HEK293T (cell line): Measurements from ENCODE around the gene C5orf22.
"Not testable (repeated sequence)": the region's sequence is repeated elsewhere in the genome, so short reads cannot be mapped to it uniquely, and the experiment has no call there.

ENCODE experiments used
- CTCF ChIA-PET: fragments of 350-600 bp; formaldehyde crosslinking; extraction: SDS; loops from one replicate; lab custom pipeline; 2021; ENCODE audit warnings: antibody characterized with exemption, inconsistent platforms; lab: Yijun Ruan, JAX
- POLR2A ChIA-PET: fragments of 350-600 bp; formaldehyde crosslinking; extraction: SDS; loops from one replicate; lab custom pipeline; 2020; ENCODE audit warnings: antibody characterized with exemption, inconsistent platforms; lab: Yijun Ruan, JAX
- DNase-seq: peaks from one replicate; pipeline ENCODE4 v3.0.0; 2012; ENCODE audit warnings: mixed read lengths; ENCODE audit errors: extremely low spot score
- ARNT ChIP-seq: fragments of 450-650 bp; IDR thresholded peaks from 2 replicates; pipeline ENCODE4 v1.6.1; 2017; ENCODE audit warnings: mild to moderate bottlenecking
- BHLHE40 ChIP-seq: fragments of 450-650 bp; IDR thresholded peaks from 2 replicates; pipeline ENCODE4 v1.6.1; 2016; ENCODE audit warnings: mild to moderate bottlenecking, moderate library complexity, borderline replicate concordance
- CTBP1 ChIP-seq: fragments of 450-650 bp; IDR thresholded peaks from 2 replicates; pipeline ENCODE4 v1.6.1; 2016; ENCODE audit warnings: borderline replicate concordance
- ELF4 ChIP-seq: fragments of 450-650 bp; IDR thresholded peaks from 2 replicates; pipeline ENCODE4 v1.6.1; 2017; ENCODE audit warnings: antibody characterized with exemption
- FOXA1 ChIP-seq: fragments of 450-650 bp; IDR thresholded peaks from 2 replicates; pipeline ENCODE4 v1.6.1; 2016; ENCODE audit warnings: mild to moderate bottlenecking
- FOXK2 ChIP-seq: fragments of 450-650 bp; IDR thresholded peaks from 2 replicates; pipeline ENCODE4 v1.6.1; 2016; ENCODE audit warnings: mild to moderate bottlenecking
- FOXM1 ChIP-seq: fragments of 450-650 bp; IDR thresholded peaks from 2 replicates; pipeline ENCODE4 v1.6.1; 2017; ENCODE audit warnings: mild to moderate bottlenecking, borderline replicate concordance
- HDGF ChIP-seq: fragments of 450-650 bp; IDR thresholded peaks from 2 replicates; pipeline ENCODE4 v1.6.1; 2017; ENCODE audit warnings: antibody characterized with exemption, borderline replicate concordance
- L3MBTL2 ChIP-seq: fragments of 450-650 bp; conservative IDR thresholded peaks from 2 replicates; pipeline ENCODE4 v1.6.1; 2016; ENCODE audit warnings: mild to moderate bottlenecking
- LEF1 ChIP-seq: fragments of 450-650 bp; IDR thresholded peaks from 2 replicates; pipeline ENCODE4 v1.6.1; 2017; ENCODE audit warnings: mild to moderate bottlenecking, borderline replicate concordance
- NFRKB ChIP-seq: fragments of 450-650 bp; IDR thresholded peaks from 2 replicates; pipeline ENCODE4 v1.6.1; 2016; ENCODE audit warnings: mild to moderate bottlenecking, moderate library complexity
- SP1 ChIP-seq: fragments of 450-650 bp; IDR thresholded peaks from 2 replicates; pipeline ENCODE4 v1.6.1; 2017
- SUZ12 ChIP-seq: fragments of 450-650 bp; IDR thresholded peaks from 2 replicates; pipeline ENCODE4 v1.6.1; 2016; ENCODE audit warnings: mild to moderate bottlenecking
- TARDBP ChIP-seq: fragments of 450-650 bp; IDR thresholded peaks from 2 replicates; pipeline ENCODE4 v1.6.1; 2016
- ZNF384 ChIP-seq: fragments of 450-650 bp; IDR thresholded peaks from 2 replicates; pipeline ENCODE4 v1.6.1; 2016
- TF ChIP-seq, protein P1 (sequence below): fragments of 450-650 bp; IDR thresholded peaks from 2 replicates; pipeline ENCODE4 v1.6.1; 2016

The C5orf22 gene

DNA sequence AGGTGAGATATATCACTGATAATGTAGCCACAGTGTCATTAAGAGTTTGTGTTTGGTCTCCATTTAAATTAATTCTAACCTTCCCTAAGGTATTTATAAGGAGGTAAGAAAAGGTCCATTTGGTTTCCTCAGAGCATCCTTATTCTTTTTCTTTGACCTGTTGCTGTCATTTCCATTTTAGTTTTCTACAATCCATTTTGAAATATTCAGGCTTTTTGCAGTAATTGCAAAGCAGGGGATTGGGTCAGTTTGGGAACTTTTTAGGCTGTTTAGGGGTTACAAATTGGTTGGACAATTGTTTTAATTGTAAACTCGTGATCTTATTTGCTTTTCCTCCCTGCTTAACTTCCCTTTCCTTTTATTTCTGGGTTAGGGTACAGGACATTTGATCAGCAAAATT lies 64.3 kb downstream of the C5orf22 start:
- POLR2A ChIA-PET, result no interaction called here
- CTCF ChIA-PET, result no interaction called here
- no peak for DNase-seq
- TF ChIP-seq SP1 (no peak), BHLHE40 (no peak), ZNF384 (no peak), HDGF (no peak), L3MBTL2 (no peak), FOXA1 (no peak), CTBP1 (no peak), FOXK2 (no peak), NFRKB (no peak), SUZ12 (no peak), TARDBP (no peak), ELF4 (no peak), FOXM1 (no peak), ARNT (no peak)
- TF ChIP-seq, protein P1, sequence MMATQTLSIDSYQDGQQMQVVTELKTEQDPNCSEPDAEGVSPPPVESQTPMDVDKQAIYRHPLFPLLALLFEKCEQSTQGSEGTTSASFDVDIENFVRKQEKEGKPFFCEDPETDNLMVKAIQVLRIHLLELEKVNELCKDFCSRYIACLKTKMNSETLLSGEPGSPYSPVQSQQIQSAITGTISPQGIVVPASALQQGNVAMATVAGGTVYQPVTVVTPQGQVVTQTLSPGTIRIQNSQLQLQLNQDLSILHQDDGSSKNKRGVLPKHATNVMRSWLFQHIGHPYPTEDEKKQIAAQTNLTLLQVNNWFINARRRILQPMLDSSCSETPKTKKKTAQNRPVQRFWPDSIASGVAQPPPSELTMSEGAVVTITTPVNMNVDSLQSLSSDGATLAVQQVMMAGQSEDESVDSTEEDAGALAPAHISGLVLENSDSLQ, result no peak

DNA sequence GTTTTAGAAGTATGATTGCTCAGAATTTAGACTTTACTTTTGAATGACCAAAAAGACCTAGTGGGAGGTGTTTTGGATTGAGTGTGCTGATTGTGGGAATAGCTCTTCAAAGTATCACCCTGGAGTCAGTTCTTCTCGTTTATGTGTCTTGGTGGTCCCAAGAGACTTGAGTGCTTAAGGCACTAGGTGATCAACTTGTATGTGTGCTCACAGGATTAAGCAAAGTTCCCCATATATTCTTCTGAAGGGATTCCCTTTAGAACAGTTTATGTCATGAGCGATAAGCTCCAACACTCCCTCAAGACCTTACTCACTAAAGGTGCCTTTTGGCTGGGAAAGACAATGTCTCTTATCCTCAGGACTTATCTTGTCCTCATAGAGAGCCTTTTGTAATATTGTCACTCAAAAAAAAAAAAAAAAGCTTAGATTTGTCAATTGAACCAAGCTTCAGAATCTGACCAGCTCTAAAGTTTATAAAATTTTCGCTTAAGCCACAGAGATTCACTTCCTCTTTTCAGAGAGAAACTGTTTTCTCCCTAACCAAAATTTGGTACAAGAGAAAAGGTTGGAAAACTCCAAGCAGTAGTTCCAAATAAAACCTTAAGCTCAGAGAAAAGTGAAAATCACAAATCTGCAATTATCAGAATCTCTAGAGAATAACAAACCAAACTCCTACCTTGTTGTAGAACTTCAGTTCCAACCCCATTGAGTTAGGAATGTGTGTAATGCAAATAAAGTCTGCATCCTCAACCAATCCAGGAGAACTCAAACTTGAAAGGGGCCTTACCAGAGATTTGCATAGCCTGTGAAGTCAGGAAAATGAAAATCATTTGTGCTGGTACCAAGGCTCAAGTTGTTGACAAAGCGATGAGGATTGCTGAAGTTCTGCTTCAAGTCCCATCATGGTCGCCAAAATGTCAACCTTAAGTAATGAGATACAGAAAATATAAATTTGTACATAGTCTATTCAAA lies 66.8 kb downstream of the C5orf22 start:
- ChIA-PET CTCF (no interaction called here), POLR2A (no interaction called here)
- TF ChIP-seq TARDBP (no peak), L3MBTL2 (no peak), SUZ12 (no peak), FOXA1 (no peak), CTBP1 (no peak)
- DNase-seq, result no peak

DNA sequence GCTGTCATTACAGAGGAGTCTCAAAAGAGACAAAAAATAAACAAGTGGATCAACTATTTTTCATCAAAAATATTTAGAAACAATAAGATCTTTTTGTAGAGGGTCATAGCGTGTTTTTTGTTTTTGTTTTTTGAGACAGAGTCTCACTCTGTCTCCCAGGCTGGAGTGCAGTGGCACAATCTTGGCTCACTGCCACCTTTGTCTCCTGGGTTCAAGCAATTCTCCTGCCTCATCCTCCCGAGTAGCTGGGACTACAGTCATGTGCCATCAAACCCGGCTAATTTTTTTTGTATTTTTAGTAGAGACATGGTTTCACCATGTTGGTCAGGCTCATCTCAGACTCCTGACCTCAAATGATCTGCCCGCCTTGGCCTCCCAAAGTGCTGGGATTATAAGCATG lies 70.2 kb downstream of the C5orf22 start:
- DNase-seq, CTCF ChIA-PET, POLR2A ChIA-PET: not testable (repeated sequence)

DNA sequence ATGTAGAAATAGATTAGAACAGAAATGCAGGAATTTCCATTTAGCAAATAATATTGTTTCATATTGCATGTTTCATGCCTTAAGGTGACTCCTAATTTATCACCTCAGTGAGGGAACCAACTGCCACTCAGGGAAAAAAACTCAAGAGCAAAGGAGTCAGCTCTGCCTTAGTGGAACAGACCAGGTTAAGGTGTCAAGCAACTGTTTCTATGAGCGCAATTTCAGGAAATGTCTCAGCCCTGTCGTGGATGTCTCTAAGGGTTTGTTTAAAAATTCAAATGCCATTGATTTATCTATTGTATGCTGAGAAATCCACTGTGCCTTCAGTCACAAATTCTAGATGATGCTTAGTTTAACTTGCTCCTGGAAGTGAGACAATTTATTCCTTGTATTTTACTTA lies 72.1 kb downstream of the C5orf22 start:
- no peak for DNase-seq
- TF ChIP-seq NFRKB (no peak), FOXK2 (no peak), ZNF384 (no peak), TARDBP (no peak), ELF4 (no peak), LEF1 (no peak), BHLHE40 (no peak), FOXM1 (no peak), L3MBTL2 (no peak), CTBP1 (no peak), SUZ12 (no peak), SP1 (no peak), FOXA1 (no peak), HDGF (no peak), ARNT (no peak)
- TF ChIP-seq, protein P1, result no peak
- ChIA-PET POLR2A (no interaction called here), CTCF (no interaction called here)

DNA sequence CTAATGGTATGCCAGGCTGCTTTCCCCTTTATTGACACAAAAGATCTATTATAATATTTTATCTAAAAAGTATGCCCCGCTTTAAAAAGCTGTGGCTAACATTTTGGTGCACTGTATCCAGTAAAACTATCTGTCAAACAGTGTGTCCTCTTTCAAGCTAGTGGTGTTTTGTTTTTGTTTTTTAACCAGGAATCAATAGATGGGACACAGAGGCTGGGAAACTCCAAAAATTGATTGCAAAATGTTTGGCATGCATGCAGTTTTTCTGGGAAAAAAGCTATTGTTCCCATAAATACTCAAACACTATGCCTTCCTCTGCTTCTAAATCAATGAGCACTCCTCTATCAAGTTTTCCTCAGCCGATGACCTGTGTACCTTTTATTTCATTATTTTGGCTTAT lies 72.5 kb downstream of the C5orf22 start:
- TF ChIP-seq HDGF, result no peak
- no peak for TF ChIP-seq ELF4
- TF ChIP-seq ZNF384, result no peak
- TF ChIP-seq, protein P1, result no peak
- no peak for DNase-seq
- POLR2A ChIA-PET, result no interaction called here
- CTCF ChIA-PET, result interaction anchor here (0.6 kb wide), 1 partner anchor 65 kb away, joined by 3 read pairs; no protein-coding TSS in a partner anchor
